ENCODE measurements around the gene ATP6V0D1. TPM values are rescaled to one million over a fixed set of nuclear protein-coding genes. Genes with fewer than 3 reads are reported as not detected.
A peak's percentile ranks its signal among the peaks of the same experiment; 100 is the strongest.

Gene ATP6V0D1
- polyA plus RNA-seq, 1 of the 3 experiments (the other 2 are of a cell fraction), result 135 TPM

GRCh38 chr16:67456391-67457081, 24.4 kb downstream of the ATP6V0D1 start:
- Histone ChIP-seq H3K27ac (ENCODE audit: low read depth in 2 of 2, low read length in 1 of 2) (peak overlapping the region in 1 of 2 experiments; percentile 36; a peak in 1 of 4 replicates), H3F3A (replicated peaks; ENCODE audit: insufficient read depth) (no peaks in the 10 kb centered on the region), H3K79me2 (ENCODE audit: insufficient read depth) (peaks cover 29% of the 10 kb centered on the region), H3K36me3 (replicated peaks in 1 of 2; ENCODE audit: control insufficient read depth in 1 of 2, insufficient read depth in 2 of 2, low read length in 1 of 2) (peaks cover 0 to 9% of the 10 kb centered on the region in 2 experiments), H2AFZ (ENCODE audit: low read depth) (no peak overlapping the region), H3K4me3 (ENCODE audit: low read depth in 2 of 2, low read length in 1 of 2) (no peak overlapping the region), H3K9ac (no peak overlapping the region), H4K20me1 (ENCODE audit: insufficient read depth) (peaks cover 62% of the 10 kb centered on the region), H3K4me2 (no peak overlapping the region), H3K4me1 (ENCODE audit: control insufficient read depth in 1 of 2, insufficient read depth in 2 of 2, low read depth in 1 of 2, low read length in 1 of 2) (peaks cover 14 to 49% of the 10 kb centered on the region in 2 experiments; a peak in 3 of 4 replicates), H3K9me3 (no peaks in the 10 kb centered on the region), H3K9me2 (no peaks in the 10 kb centered on the region), H3K27me3 (ENCODE audit: insufficient read depth) (no peaks in the 10 kb centered on the region)
- ChIA-PET POLR2A (no interaction called here), CTCF (interaction anchor here (0.7 to 2.9 kb wide), 9 partner anchors 8 to 360 kb away, joined by 3 to 18 read pairs (median 4); partner anchors contain the start of gene ATP6V0D1)
- 76% methylated on average over 5 of the region's 6 CpGs for WGBS (ENCODE audit: low lambda C conversion rate)
- DNase-seq, result peak; percentile 51
- TF ChIP-seq FOXM1 (IDR thresholded peaks at IDR 0.05; ENCODE audit: low read depth) (no peak), USF2 (IDR thresholded peaks at IDR 0.05; ENCODE audit: borderline replicate concordance, low read depth, low read length) (no peak), CHD2 (IDR thresholded peaks at IDR 0.05; ENCODE audit: low read length, partially characterized antibody) (no peak), TCF12 (IDR thresholded peaks at IDR 0.05) (no peak), CTCF (IDR thresholded peaks at IDR 0.05) (peak; percentile 54), SMC3 (IDR thresholded peaks at IDR 0.05; ENCODE audit: low read depth, low read length) (peak; percentile 12; the same call in 1 of the 2 replicates)

- peaks cover 49% of the 10 kb centered on the region for H4K20me1 ChIP-seq (ENCODE audit: insufficient read depth)
- no peak overlapping the region for H3K9ac ChIP-seq
- CTCF ChIA-PET, result interaction anchor here (2.9 kb wide), 1 partner anchor 11 kb away, joined by 18 read pairs; no protein-coding TSS in a partner anchor
- H3K4me3 ChIP-seq (ENCODE audit: low read depth in 2 of 2, low read length in 1 of 2), result no peak overlapping the region
- H3K9me2 ChIP-seq, result no peaks in the 10 kb centered on the region
- WGBS (ENCODE audit: low lambda C conversion rate), result 95% methylated on average over 4 of the region's 6 CpGs
- no peak overlapping the region for H2AFZ ChIP-seq (ENCODE audit: low read depth)
- H3K27ac ChIP-seq (ENCODE audit: low read depth in 2 of 2, low read length in 1 of 2), result no peak overlapping the region
- H3K27me3 ChIP-seq (ENCODE audit: insufficient read depth), result no peaks in the 10 kb centered on the region
- no peak for DNase-seq
- no peaks in the 10 kb centered on the region for H3F3A ChIP-seq (replicated peaks; ENCODE audit: insufficient read depth)
- H3K4me2 ChIP-seq, result no peak overlapping the region
- no peaks in the 10 kb centered on the region for H3K9me3 ChIP-seq
- H3K36me3 ChIP-seq (replicated peaks in 1 of 2; ENCODE audit: control insufficient read depth in 1 of 2, insufficient read depth in 2 of 2, low read length in 1 of 2), result peaks cover 0 to 5% of the 10 kb centered on the region in 2 experiments
- peaks cover 13% of the 10 kb centered on the region; the same call in 1 of the 2 replicates for H3K79me2 ChIP-seq (ENCODE audit: insufficient read depth)
- POLR2A ChIA-PET, result no interaction called here
- H3K4me1 ChIP-seq (ENCODE audit: control insufficient read depth in 1 of 2, insufficient read depth in 2 of 2, low read depth in 1 of 2, low read length in 1 of 2), result peaks cover 8 to 34% of the 10 kb centered on the region in 2 experiments; a peak in 3 of 4 replicates
- TF ChIP-seq EP300 (IDR thresholded peaks at IDR 0.05; ENCODE audit: borderline replicate concordance in 1 of 2, low read depth in 1 of 2, low read length in 1 of 2) (no peak), REST (IDR thresholded peaks at IDR 0.05; ENCODE audit: low read depth, low read length) (no peak), JUND (IDR thresholded peaks at IDR 0.05) (no peak), YY1 (IDR thresholded peaks at IDR 0.05; ENCODE audit: low read depth) (no peak), USF2 (IDR thresholded peaks at IDR 0.05; ENCODE audit: borderline replicate concordance, low read depth, low read length) (no peak), MEF2A (IDR thresholded peaks at IDR 0.05; ENCODE audit: borderline replicate concordance, low read depth) (no peak), RFX5 (IDR thresholded peaks at IDR 0.05; ENCODE audit: low read length) (no peak), FOSL2 (IDR thresholded peaks at IDR 0.05; ENCODE audit: borderline replicate concordance, low read depth) (no peak), ELF1 (IDR thresholded peaks at IDR 0.05) (no peak), FOXJ3 (CRISPR knock-in tag; IDR thresholded peaks at IDR 0.05) (no peak), GATA2 (CRISPR knock-in tag; IDR thresholded peaks at IDR 0.05) (no peak), RXRA (IDR thresholded peaks at IDR 0.05; ENCODE audit: borderline replicate concordance, low read depth) (no peak), TAF1 (IDR thresholded peaks at IDR 0.05; ENCODE audit: borderline replicate concordance, low read depth, low read length) (no peak)
Measured at GRCh38 chr16:67454852-67455251, 26.1 kb downstream of the ATP6V0D1 start.

Measured in SK-N-SH (cell line).